ENCODE results near the gene SLC66A2. TPM values are rescaled to one million over a fixed set of nuclear protein-coding genes. Genes with fewer than 3 reads are reported as not detected.

SLC66A2 gene
- total and polyA plus RNA-seq, 8 donors, result 18.1 to 148 (median 24.4) TPM

DNA sequence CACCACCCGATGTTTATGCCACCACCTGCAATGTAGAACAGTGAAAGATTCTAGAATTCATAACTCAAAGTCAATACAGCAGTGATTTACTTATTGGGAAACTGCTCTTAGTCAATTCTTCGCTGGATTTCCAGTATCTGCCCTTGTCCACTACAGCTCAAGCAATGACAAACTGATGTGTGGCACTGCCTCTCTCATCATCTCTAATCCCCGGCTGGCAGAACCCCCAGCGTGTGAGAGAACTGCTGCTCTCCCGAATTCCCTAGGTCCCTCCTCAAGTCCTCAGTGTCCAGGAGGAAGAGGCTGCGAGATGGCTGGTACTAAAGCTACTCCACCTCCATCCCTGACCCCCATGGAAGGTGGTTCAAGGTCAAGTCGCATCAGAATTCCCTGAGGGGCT, 35.3 kb upstream of the SLC66A2 start:
- peak overlapping the region in 2 of 5 donors; percentile 3 to 34 for H3K27ac ChIP-seq
- TF ChIP-seq POLR2AphosphoS5 (IDR thresholded peaks at IDR 0.05) (no peak), EP300 (IDR thresholded peaks at IDR 0.05) (no peak), POLR2A (IDR thresholded peaks at IDR 0.05) (no peak)
- intact Hi-C loops (cut with DNase I; ENCODE audit: low total_unique reads), result no loop called here
- H3K4me1 ChIP-seq, result peaks cover 15 to 61% (median 40%) of the 10 kb centered on the region in 4 donors
- no peak for DNase-seq
- WGBS, 5 donors, result 27 to 49% (median 30%) methylated on average over 7 of the region's 7 CpGs
- peak overlapping the region; percentile 71 to 93 (median 84) for H3K4me3 ChIP-seq
- H3K36me3 ChIP-seq, result peaks cover 7 to 28% (median 19%) of the 10 kb centered on the region in 4 donors
- no peaks in the 10 kb centered on the region for H3K27me3 ChIP-seq
- no peaks in the 10 kb centered on the region for H3K9me3 ChIP-seq

DNA sequence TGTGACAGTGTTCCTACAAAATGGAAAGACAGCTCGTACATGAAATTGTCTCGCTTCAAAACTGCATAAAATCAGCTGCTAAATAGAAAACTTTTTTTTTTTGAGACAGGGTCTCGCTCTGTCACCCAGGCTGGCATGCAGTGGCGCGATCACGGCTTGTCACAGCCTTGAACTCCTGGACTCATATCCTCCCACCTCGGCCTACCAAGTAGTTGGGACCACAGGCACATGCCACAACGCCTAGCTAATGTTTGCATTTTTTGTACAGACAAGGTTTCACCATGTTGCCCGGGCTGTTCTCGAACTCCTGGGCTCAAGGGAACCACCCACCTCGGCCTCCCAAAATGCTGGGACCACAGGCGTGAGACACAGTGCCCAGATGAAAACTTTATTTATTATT, 33.7 kb upstream of the SLC66A2 start:
- no peaks in the 10 kb centered on the region for H3K27me3 ChIP-seq
- no peak for DNase-seq
- TF ChIP-seq, protein P1, sequence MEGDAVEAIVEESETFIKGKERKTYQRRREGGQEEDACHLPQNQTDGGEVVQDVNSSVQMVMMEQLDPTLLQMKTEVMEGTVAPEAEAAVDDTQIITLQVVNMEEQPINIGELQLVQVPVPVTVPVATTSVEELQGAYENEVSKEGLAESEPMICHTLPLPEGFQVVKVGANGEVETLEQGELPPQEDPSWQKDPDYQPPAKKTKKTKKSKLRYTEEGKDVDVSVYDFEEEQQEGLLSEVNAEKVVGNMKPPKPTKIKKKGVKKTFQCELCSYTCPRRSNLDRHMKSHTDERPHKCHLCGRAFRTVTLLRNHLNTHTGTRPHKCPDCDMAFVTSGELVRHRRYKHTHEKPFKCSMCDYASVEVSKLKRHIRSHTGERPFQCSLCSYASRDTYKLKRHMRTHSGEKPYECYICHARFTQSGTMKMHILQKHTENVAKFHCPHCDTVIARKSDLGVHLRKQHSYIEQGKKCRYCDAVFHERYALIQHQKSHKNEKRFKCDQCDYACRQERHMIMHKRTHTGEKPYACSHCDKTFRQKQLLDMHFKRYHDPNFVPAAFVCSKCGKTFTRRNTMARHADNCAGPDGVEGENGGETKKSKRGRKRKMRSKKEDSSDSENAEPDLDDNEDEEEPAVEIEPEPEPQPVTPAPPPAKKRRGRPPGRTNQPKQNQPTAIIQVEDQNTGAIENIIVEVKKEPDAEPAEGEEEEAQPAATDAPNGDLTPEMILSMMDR (IDR thresholded peaks at IDR 0.05), result no peak
- no peak for TF ChIP-seq POLR2A (IDR thresholded peaks at IDR 0.05)
- no peak for TF ChIP-seq POLR2AphosphoS5 (IDR thresholded peaks at IDR 0.05)
- no peak for TF ChIP-seq EP300 (IDR thresholded peaks at IDR 0.05)
- peaks cover 7 to 28% (median 19%) of the 10 kb centered on the region in 4 donors for H3K36me3 ChIP-seq
- no peak overlapping the region for H3K27ac ChIP-seq
- intact Hi-C loops (cut with DNase I; ENCODE audit: low total_unique reads), result no loop called here
- WGBS, 5 donors, result 88 to 93% (median 90%) methylated on average over 12 of the region's 12 CpGs
- no peak overlapping the region for H3K4me3 ChIP-seq
- no peaks in the 10 kb centered on the region for H3K9me3 ChIP-seq
- peaks cover 15 to 63% (median 42%) of the 10 kb centered on the region in 4 donors for H3K4me1 ChIP-seq

- 82 to 96% (median 90%) methylated on average over 7 of the region's 7 CpGs for WGBS, 5 donors
- TF ChIP-seq EP300 (IDR thresholded peaks at IDR 0.05), result no peak
- TF ChIP-seq POLR2A (IDR thresholded peaks at IDR 0.05), result no peak
- TF ChIP-seq POLR2AphosphoS5 (IDR thresholded peaks at IDR 0.05), result no peak
- TF ChIP-seq, protein P1 (IDR thresholded peaks at IDR 0.05), result no peak
- DNase-seq, result no peak
- no peak overlapping the region for H3K4me3 ChIP-seq
- peaks cover 7 to 31% (median 29%) of the 10 kb centered on the region in 4 donors for H3K36me3 ChIP-seq
- no peaks in the 10 kb centered on the region for H3K9me3 ChIP-seq
- intact Hi-C loops (cut with DNase I; ENCODE audit: low total_unique reads), result no loop called here
- no peak overlapping the region for H3K27ac ChIP-seq
- H3K4me1 ChIP-seq, result peaks cover 15 to 58% (median 39%) of the 10 kb centered on the region in 4 donors
- H3K27me3 ChIP-seq, result no peaks in the 10 kb centered on the region
Measured at GRCh38 chr18:79983793-79984192, 32.3 kb upstream of the SLC66A2 start.

GRCh38 chr18:79983253-79983652, 31.8 kb upstream of the SLC66A2 start:
- TF ChIP-seq, protein P1 (IDR thresholded peaks at IDR 0.05), result no peak
- TF ChIP-seq POLR2A (IDR thresholded peaks at IDR 0.05) (no peak), POLR2AphosphoS5 (IDR thresholded peaks at IDR 0.05) (no peak), EP300 (IDR thresholded peaks at IDR 0.05) (no peak)
- Histone ChIP-seq H3K36me3 (peaks cover 7 to 33% (median 29%) of the 10 kb centered on the region in 4 donors), H3K27ac (no peak overlapping the region), H3K9me3 (no peaks in the 10 kb centered on the region), H3K4me3 (no peak overlapping the region), H3K4me1 (peaks cover 15 to 58% (median 39%) of the 10 kb centered on the region in 4 donors), H3K27me3 (no peaks in the 10 kb centered on the region)
- DNase-seq, result no peak
- 88 to 93% (median 91%) methylated on average over 4 of the region's 4 CpGs for WGBS, 5 donors
- intact Hi-C loops (cut with DNase I; ENCODE audit: low total_unique reads), result no loop called here

DNA sequence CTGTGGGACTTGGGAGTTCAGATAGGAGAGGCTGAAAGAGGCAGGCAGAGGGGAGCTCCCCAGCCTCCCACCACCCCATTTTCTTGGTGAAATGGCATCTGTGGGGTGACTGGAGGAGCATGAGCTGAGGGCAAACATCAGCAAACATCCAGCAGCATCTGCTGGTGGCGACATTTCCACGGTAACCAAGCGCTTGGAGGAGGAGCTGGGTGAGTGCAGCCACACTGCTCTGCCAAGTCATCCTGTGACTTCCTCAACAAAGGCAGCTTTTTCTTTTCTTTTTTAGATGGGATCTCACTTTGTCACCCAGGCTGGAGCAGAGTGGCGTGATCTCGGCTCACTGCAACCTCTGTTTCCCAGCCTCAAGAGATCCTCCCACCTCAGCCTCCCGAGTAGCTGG, 31.3 kb upstream of the SLC66A2 start:
- Histone ChIP-seq H3K4me3 (no peak overlapping the region), H3K4me1 (peaks cover 15 to 62% (median 38%) of the 10 kb centered on the region in 4 donors), H3K27ac (no peak overlapping the region), H3K9me3 (no peaks in the 10 kb centered on the region), H3K36me3 (peaks cover 7 to 33% (median 29%) of the 10 kb centered on the region in 4 donors), H3K27me3 (no peaks in the 10 kb centered on the region)
- WGBS, 5 donors, result 77 to 86% (median 84%) methylated on average over 6 of the region's 6 CpGs
- no peak for TF ChIP-seq POLR2A (IDR thresholded peaks at IDR 0.05)
- TF ChIP-seq, protein P1 (IDR thresholded peaks at IDR 0.05), result no peak
- TF ChIP-seq POLR2AphosphoS5 (IDR thresholded peaks at IDR 0.05), result no peak
- TF ChIP-seq EP300 (IDR thresholded peaks at IDR 0.05), result no peak
- intact Hi-C loops (cut with DNase I; ENCODE audit: low total_unique reads), result no loop called here
- DNase-seq, result peak in 1 of 2 donors; percentile 40

Measured in stomach (tissue), 9 donors.